Measurements from ENCODE around the gene NDRG3. TPM values are rescaled to one million over a fixed set of nuclear protein-coding genes. Genes with fewer than 3 reads are reported as not detected.

The NDRG3 gene
- total and polyA plus RNA-seq, 10 of the 15 experiments (the other 5 are each of a cell fraction or from before 2014, with no cell fraction given), result 11.2 to 29.7 (median 14.9) TPM

DNA sequence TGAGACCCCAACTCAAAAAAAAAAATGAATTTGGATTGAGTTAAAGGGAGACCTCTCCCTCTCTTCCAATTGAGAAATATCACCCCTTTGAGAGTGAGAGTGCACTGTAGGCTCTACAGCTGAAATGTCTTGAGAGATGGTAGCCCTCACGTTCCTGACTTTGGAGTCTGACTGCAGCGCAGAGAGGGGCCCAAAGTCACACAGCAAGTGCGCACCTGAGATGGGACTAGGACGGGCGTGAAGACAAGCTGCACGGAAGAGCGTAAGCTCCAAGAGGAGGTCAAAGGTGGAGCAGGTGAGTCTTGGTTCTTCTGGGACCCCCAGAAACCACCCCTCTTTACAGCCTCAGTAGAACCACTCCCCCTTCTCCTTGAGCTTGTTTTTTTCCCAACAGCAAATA, 100.5 kb downstream of the NDRG3 start:
- no peak overlapping the region for H3K4me3 ChIP-seq

More for the DNA sequence above, 100.5 kb downstream of the NDRG3 start:
- no TSS peak for BruUV-seq (replicated peaks)
- ChIA-PET CTCF (interaction anchor here (0.9 to 1.7 kb wide), 7 partner anchors 10 to 243 kb away, joined by 3 to 7 read pairs (median 5); no protein-coding TSS in a partner anchor), POLR2A (no interaction called here), SMC1A (ENCODE audit: uncharacterized antibody, unreplicated experiment) (interaction anchor here (1.1 kb wide), 1 partner anchor 32 kb away, joined by 3 read pairs; no protein-coding TSS in a partner anchor), RAD21 (ENCODE audit: unreplicated experiment) (interaction anchor here (1.0 kb wide), 1 partner anchor 35 kb away, joined by 3 read pairs; no protein-coding TSS in a partner anchor)
- Histone ChIP-seq H3K27ac (ENCODE audit: control insufficient read depth, insufficient read depth) (no peak overlapping the region), H4K20me1 (ENCODE audit: control insufficient read depth, insufficient read depth) (no peaks in the 10 kb centered on the region), H2AFZ (ENCODE audit: control insufficient read depth, low read depth, low read length) (no peak overlapping the region), H3K36me3 (ENCODE audit: control insufficient read depth in 2 of 2, insufficient read depth in 2 of 2, low read length in 1 of 2) (no peaks in the 10 kb centered on the region), H3K4me2 (ENCODE audit: control insufficient read depth, insufficient read depth) (peak overlapping the region; percentile 49; the same call in 1 of the 2 replicates), H3K79me2 (ENCODE audit: control insufficient read depth, insufficient read depth, low read length) (no peaks in the 10 kb centered on the region), H3K4me1 (ENCODE audit: control insufficient read depth, insufficient read depth, low read length) (peaks cover 16% of the 10 kb centered on the region), H3K9ac (ENCODE audit: control insufficient read depth, insufficient read depth, low read length) (no peak overlapping the region), H3K9me3 (replicated peaks; ENCODE audit: control insufficient read depth, insufficient read depth, low read length) (no peaks in the 10 kb centered on the region), H3K27me3 (replicated peaks in 1 of 2; ENCODE audit: control insufficient read depth in 2 of 2, insufficient read depth in 2 of 2, low read length in 1 of 2) (no peaks in the 10 kb centered on the region)
- no peak for FAIRE-seq
- in situ Hi-C loops (cut with MboI) (no loop called here), intact Hi-C loops (cut with micrococcal nuclease; ENCODE audit: unreplicated experiment) (no loop called here)
- TF ChIP-seq SUZ12 (IDR thresholded peaks at IDR 0.05; ENCODE audit: unreplicated experiment), result no peak
- TF ChIP-seq KDM1A (IDR thresholded peaks at IDR 0.05; ENCODE audit: borderline replicate concordance), result no peak
- TF ChIP-seq RELB (IDR thresholded peaks at IDR 0.05; ENCODE audit: low read depth), result no peak
- no peak for TF ChIP-seq TCF7 (IDR thresholded peaks at IDR 0.05; ENCODE audit: borderline replicate concordance)
- TF ChIP-seq JUNB (IDR thresholded peaks at IDR 0.05), result no peak
- no peak for TF ChIP-seq ZNF24 (IDR thresholded peaks at IDR 0.05)
- no peak for TF ChIP-seq KLF5 (IDR thresholded peaks at IDR 0.05; ENCODE audit: partially characterized antibody)
- TF ChIP-seq, protein P1, sequence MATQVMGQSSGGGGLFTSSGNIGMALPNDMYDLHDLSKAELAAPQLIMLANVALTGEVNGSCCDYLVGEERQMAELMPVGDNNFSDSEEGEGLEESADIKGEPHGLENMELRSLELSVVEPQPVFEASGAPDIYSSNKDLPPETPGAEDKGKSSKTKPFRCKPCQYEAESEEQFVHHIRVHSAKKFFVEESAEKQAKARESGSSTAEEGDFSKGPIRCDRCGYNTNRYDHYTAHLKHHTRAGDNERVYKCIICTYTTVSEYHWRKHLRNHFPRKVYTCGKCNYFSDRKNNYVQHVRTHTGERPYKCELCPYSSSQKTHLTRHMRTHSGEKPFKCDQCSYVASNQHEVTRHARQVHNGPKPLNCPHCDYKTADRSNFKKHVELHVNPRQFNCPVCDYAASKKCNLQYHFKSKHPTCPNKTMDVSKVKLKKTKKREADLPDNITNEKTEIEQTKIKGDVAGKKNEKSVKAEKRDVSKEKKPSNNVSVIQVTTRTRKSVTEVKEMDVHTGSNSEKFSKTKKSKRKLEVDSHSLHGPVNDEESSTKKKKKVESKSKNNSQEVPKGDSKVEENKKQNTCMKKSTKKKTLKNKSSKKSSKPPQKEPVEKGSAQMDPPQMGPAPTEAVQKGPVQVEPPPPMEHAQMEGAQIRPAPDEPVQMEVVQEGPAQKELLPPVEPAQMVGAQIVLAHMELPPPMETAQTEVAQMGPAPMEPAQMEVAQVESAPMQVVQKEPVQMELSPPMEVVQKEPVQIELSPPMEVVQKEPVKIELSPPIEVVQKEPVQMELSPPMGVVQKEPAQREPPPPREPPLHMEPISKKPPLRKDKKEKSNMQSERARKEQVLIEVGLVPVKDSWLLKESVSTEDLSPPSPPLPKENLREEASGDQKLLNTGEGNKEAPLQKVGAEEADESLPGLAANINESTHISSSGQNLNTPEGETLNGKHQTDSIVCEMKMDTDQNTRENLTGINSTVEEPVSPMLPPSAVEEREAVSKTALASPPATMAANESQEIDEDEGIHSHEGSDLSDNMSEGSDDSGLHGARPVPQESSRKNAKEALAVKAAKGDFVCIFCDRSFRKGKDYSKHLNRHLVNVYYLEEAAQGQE (IDR thresholded peaks at IDR 0.05; ENCODE audit: low read depth, low read length), result no peak
- no peak for TF ChIP-seq SMAD5 (IDR thresholded peaks at IDR 0.05; ENCODE audit: low read depth)
- TF ChIP-seq SIN3A (IDR thresholded peaks at IDR 0.05; ENCODE audit: low read depth, low read length), result no peak
- TF ChIP-seq CEBPB (IDR thresholded peaks at IDR 0.05; ENCODE audit: borderline replicate concordance in 1 of 2, low read depth in 2 of 2, low read length in 2 of 2), result no peak
- no peak for TF ChIP-seq CBFB (IDR thresholded peaks at IDR 0.05; ENCODE audit: low read depth)
- no peak for TF ChIP-seq NR2F1 (conservative IDR thresholded peaks at IDR 0.05)
- TF ChIP-seq SMC3 (IDR thresholded peaks at IDR 0.05; ENCODE audit: borderline replicate concordance, low read length), result no peak
- TF ChIP-seq ZNF622 (IDR thresholded peaks at IDR 0.05), result no peak
- TF ChIP-seq NR2C2 (IDR thresholded peaks at IDR 0.05; ENCODE audit: borderline replicate concordance, control insufficient read depth, insufficient read length, low read depth), result no peak
- ATAC-seq, result no peak
- WGBS (ENCODE audit: insufficient coverage, insufficient replicate concordance, low lambda C conversion rate, missing lambda C conversion rate), result 93% methylated on average over 7 of the region's 7 CpGs
- DNase-seq (ENCODE audit: low read depth, low spot score), result no peak
